Measurements from ENCODE around the gene KIZ.

KIZ gene

DNA sequence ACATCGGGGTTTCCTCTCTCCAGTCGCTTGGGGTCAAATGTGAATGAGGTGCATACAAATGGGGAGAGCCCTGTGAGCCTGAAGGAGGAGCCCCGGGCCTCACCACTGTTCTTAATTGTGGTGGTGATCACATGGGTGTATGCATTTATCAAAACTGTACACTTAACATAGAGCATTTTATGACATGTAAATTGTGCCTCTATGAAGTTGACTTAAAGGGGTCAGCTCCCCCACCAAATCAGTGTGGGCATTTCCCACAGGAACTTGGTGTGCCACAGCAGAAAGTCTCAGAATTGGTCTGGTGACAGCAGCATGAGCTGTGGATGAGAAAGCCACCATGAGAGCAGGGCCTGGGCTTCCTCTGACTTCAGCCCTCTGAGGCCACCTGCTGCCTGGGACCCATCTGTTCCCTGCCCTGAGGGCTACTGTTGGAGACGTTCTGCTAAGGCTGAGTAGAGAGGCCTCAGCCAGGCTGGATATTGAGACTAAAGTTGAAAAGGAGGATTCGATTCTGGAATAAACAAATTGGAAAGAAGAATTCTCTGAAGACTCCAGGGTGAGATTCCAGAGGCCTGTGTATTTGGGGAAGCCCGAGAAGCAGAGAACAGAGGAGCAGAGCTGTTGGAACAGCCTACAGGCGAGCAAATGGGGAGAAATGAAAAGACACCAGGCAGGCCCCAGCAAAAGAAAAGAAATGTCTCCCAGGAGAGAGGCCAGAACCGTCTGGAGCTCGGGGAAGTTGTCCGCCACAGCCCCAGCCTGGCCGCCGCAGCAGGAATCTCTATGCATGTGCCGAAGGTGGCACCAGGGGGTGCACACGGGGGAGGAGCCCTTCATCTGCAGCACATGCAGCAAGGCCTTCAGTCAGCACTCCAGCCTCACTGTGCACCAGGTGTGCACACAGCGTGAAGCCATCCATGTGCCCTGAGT is 139.6 kb downstream of the KIZ start:
- no peak for DNase-seq (ENCODE audit: low read depth, low spot score)

DNA sequence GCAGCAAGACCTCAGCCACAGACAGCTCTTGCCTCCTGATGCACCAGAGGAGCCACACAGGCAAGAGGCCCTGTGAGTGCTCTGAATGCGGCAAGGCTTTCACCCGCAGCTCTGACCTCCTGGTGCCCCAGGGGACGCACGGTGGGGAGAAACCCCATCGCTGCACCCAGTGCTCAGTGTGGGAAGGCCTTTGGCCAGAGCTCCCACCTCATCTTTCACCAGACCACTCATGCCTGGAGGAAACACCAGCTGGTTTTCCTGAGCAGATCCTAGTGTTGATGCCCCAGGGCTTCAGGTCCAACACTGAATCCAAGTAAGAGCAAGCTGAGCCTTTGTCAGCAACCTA is 140.3 kb downstream of the KIZ start:
- DNase-seq (ENCODE audit: low read depth, low spot score) = no peak

DNA sequence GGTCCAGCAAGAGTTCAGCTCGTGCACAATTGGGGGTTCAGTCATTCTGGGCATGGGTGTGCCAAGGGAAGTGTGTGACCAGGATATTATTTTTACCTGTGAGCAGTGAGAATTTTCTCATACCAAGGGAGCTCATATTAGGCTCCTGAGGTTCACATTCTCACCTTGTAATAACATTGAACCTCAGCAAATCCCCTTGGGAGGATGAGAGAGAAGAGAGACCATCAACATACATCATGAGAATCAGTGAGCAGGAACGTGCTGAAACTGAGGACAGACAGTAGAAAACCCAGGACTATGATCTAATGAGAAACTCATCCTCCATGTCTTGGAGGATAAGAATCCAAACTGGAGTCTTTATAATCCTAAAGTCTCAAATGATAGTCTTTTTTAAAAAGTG is 143.9 kb downstream of the KIZ start:
- DNase-seq (ENCODE audit: low read depth, low spot score) = no peak

DNA sequence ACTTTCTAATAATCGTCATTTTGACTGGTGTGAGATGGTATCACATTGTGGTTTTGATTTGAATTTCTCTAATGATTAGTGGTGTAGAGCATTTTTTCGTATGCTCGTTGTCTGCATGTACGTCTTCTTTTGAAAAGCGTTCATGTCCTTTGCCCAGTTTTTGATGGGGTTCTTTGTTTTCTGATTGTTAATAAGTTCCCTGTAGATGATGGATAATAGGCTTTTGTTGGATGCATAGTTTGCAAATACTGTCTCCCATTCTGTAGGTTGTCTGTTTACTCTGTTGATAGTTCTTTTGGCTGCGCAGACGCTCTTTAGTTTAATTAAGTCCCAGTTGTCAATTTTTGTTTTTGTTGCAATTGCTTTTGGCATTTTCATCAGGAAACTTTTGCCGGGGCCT is 144.9 kb downstream of the KIZ start:
- DNase-seq (ENCODE audit: low read depth, low spot score) = no peak

DNA sequence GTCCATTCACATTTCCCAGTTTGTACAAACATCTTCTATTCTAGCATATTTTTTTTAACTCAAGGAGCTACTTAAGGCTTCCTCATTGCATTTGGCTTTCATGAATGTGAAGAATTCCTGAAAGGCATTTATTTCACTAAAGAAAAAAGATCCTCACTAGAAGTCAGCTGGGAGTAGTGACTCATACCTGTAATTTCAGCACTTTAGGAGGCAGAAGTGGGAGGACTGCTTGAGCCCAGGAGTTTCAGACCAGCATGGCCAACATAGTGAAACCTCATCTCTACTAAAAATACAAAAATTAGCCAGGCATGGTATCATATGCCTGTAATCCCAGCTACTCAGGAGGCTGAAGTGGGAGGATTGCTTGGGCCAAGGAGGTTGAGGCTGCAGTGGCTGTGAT is 146.4 kb downstream of the KIZ start:
- no peak for DNase-seq (ENCODE audit: low read depth, low spot score)

DNA sequence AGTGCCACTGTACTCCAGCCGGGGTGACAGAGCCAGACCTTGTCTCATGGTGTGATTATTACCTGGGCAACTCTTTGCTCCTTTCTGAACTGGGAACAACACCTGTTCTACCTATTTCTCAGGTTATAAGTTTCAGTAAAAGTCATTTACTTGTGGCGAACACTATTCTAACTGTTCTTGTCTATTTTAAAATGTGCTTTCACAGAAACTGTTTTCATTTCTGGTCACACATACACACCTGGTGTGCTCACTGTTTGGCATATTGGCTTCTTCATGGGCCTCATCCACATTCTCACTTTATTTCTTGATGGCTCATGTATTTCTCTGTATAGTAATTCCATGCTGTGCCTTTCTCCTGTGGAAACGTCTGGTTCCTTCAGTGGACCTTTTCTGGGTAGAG is 146.8 kb downstream of the KIZ start:
- no peak for DNase-seq (ENCODE audit: low read depth, low spot score)

DNA sequence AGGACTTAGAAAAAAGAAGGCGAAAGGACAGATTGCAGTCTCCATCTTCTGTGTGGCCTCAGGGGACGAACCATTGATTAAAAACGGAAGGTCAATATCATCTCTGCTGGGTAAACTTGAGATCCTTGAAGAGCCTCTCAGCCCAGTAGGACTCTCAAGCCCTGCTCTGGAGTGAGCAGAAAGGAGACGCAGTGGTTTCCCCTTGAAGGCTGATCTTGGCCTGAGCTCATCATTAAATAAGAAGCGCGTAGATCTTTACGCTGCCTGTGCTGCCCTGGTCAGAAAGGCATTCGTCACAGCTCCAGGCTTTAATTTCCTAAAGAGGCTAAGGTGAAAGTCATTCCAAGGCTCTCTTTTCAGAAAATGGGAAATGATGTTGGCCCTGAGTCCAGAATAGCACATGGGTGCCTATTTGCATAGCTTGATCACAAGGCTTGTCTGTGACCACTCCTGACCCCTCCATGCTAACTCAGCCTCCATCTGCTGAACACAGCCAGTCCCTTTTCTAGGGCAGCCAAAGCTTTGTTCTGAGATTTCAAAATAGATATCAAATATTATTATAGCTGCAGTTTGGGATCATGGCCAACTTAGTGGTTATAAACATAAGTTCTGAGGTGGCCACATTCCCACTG is 148.0 kb downstream of the KIZ start:
- no peak for DNase-seq (ENCODE audit: low read depth, low spot score)

DNA sequence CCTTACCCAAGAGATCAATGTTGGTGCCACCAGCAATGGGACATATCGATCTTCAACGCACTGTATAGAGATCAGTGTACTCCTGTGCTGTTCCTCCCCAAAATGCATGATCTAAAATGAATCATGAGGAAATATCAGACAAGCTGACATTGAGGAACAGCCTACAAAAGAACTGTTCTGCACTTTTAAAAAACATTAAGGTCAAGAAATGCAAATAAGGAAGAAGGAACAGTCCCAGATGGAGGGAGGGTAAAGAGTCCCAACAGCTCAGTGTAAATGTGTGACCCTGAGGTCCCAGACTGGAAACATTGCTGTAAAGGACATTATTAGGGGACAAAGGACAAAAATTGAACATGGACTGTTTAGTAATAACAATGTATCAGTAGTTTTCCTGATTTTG is 152.9 kb downstream of the KIZ start:
- no peak for DNase-seq (ENCODE audit: low read depth, low spot score)

DNA sequence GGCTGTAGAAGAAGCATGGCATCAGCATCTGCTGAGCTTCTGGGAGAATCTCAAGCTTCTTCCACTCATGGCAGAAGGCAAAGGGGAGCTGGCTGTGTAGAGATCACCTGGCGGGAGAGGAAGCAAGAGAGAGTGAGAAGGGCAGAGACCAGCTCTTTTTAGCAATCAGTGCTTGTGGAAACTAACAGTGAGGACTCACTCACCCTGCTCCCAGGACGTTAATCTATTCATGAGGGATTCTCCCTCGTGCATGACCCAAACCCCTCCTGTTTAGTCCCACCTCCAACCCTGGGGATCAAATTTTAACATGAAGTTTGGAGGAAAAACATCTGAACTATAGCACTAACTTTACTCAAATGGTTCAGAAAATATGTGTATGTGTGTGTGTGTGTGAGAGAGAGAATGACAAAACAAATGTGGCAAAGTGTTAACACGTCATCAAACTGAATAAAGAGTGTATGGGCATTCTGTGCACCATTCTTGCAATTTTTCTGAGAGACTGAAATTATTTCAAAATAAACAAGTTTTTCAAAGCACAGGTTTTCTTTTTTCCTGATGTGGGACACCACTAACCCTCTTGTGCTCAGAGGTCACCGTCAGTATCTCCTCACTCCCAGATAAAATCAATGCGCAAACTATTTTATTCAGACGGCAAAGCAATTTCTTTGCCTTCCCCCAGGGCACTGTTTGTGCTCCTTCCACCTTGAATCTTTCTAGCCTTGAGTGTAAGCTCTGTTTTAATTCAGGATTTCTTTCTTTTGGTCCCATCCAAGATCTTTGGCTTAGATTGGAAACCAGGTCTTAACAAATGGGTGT is 154.0 kb downstream of the KIZ start:
- DNase-seq (ENCODE audit: low read depth, low spot score) = no peak

DNA sequence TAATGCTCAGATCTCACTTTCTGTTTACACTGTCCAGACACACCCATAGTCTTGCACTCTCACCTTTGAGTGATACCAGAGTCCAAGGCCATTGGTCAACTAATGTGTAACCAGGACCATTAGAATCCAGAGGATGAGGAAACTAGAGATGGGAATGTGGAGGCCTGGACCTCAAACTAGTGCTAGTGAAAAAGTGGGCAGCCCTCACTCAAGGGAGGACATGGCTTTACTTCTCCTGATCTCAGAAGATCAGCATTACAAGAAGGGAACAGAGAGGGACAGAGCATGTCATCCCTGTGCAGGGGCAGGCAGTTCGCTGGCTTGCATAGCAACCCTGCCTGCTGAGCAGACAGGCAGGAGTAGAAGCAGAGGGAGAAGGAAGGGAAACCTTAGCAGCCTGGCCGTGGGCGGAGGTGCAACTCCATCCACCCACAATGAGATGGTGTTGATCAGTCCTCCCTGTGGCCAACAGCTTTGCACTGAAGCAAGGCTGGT is 154.7 kb downstream of the KIZ start:
- no peak for DNase-seq (ENCODE audit: low read depth, low spot score)

DNA sequence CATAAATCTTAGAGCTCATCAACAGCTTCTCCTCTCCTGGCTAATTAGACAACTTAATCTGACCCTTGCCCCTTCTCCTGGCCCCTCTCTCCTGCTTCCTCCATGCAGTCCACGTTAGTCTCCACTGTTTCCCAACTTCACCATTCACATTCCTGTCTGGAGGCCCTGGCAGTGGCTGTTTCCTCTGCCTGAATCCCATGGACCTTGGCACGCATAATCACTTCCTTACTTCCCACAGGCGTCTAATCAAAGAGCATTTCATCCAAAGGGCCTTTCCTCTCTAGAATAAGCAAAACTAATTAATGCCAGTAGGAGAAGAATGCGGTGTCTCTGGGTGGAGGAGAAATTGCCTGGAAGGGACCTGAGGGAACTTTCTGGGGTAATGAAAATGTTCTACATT is 160.9 kb downstream of the KIZ start:
- DNase-seq (ENCODE audit: low read depth, low spot score) = no peak

DNA sequence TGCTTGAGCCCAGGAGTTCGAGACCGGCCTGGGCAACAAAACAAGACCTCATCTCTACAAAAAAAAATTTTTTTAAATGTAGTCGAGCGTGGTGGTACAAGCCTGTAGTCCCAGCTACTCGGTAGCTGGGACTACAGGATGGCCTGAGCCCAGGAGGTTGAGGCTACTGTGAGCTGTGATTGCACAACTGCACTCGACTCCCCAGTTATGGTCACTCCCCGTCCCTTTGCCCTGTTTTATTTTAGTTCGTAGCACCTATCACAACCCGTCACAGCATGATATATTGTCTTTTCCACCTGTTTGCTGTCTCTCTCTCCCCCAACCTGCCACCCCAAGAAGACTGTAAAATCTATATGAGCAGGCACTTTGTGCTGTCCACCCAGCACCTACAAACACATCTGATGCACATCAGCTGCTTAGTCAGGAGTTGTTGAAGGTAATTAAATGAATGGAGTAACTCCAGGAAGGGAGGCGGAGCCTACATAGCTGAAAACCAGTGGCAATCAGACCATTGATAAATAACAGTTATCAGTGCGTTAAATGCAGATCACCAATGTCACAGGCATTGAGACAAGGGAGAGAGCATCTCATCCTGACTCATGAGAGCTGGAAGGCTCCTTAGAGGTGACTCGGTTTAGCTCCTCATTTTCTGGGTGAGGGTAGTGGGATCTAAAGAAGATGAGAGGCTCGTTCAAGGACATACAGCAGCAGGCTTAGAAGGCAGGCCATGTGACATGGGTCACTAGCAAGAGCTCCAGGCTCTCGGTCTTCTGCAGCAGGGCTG is 162.9 kb downstream of the KIZ start:
- DNase-seq (ENCODE audit: low read depth, low spot score) = no peak

DNA sequence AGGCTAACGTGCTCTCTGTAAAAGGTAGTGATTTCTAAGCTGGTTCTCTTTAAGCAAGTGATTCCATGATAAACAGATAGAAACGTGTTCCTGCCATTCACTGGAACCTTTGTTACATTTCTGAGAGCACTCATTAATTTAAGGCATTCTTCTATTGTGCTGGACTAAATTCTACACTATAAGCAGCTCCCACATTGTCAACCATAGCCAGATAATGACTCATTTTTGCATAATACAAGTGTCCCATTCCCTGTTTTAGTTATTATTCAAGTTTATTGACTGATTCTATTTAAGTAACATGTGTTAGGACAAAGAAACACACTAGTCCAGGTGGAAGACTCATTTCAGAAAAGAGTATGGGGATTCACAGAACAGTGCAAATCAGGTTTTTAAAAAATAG is 163.8 kb downstream of the KIZ start:
- DNase-seq (ENCODE audit: low read depth, low spot score) = no peak

DNA sequence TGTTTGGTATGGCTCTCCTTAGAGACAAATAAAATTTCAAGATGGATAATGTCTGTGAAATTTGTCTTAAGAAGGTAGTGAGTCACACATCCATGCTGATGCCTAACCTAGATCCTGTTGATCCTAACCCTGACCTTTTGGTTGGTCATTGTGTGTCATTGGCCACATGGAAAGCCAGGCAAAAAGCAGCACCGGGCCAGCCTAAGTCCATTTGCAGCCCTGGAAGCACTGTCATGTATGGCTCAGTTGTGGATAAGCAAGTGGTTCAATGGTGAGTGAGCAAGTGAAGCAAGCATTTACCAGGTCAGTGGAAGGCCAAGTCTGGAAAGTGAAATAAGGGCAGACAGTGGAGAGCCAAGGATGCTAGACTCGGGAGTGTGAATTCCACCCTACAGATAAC is 165.1 kb downstream of the KIZ start:
- no peak for DNase-seq (ENCODE audit: low read depth, low spot score)

DNA sequence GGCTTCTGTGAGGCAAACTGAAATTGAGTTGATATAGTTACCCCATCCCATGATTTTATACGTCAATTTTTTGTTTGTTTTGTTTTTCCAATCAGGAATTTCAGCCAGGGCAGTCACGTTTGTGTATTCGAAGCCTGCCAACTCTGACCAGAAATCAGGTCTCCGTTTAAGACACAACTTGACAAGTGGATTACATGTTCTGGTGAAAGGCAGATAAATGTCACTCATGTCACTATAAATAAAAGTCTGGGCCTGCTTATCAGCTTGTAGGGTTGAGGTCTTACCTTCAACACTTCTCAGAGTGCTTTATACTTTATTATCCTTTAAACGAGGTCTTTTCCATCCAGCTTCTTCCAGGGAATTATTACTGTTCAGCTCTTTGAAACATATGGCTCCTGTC is 168.9 kb downstream of the KIZ start:
- DNase-seq (ENCODE audit: low read depth, low spot score) = no peak

Data from iPS DF 19.7 (cell line).